Raji (cell line): ENCODE results near the gene FAM181A.

ENCODE experiments used
- POLR2A ChIP-seq: IDR thresholded peaks from 2 replicates; pipeline ENCODE4 v1.6.1; 2011; ENCODE audit warnings: low read depth, low read length, control low read depth; ENCODE audit not compliant: insufficient read depth

The FAM181A gene

GRCh38 chr14:93957751-93958566 is 30.8 kb downstream of the FAM181A start:
- no peak for TF ChIP-seq POLR2A

- no peak for TF ChIP-seq POLR2A
Measured at GRCh38 chr14:93958567-93959238, 31.6 kb downstream of the FAM181A start.

GRCh38 chr14:93959239-93960107 is 32.3 kb downstream of the FAM181A start:
- TF ChIP-seq POLR2A, result 0 out of 2 replicates have a peak, but pooled peaks have one; percentile 8

DNA sequence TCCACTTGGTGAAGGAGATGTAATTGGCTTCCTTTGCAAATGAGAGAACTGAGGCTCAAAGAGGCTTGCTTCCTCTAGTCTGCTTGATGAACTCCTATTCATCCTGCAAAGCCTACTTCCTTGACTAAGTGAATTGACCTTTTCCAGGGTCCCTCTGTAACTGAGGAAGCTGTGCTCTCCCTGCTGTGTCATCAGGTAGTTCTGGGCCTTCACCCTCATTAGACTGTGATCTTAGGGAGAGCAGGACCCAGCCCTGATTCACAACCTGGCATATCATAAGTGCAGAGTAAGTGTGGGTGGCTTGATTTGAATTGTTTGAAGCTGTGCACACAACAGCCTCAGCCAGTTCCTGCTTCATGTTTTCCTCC is 32.9 kb downstream of the FAM181A start:
- peak; percentile 35; the same call in 1 of the 2 replicates for TF ChIP-seq POLR2A

- no peak for TF ChIP-seq POLR2A
Measured at GRCh38 chr14:93960774-93961438, 33.8 kb downstream of the FAM181A start.

DNA sequence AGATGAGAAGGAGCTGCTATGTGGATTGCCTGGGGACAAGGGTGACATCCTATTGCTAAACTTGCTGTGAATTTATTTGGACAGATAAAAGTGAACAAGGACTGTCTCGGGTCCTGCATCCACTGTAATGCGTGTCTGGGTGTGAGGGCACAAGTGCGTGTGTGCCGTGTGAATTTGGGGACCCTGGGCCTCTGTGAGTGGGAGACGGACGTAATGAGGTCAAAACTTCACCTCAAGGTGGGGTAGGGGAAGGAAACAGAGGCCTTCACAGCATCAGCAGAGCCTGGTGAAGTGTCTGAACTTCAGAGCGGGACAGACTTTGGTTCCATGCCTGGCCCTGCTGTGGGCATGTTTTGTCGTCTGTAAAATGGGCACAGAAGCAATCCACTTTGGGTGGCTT is 34.5 kb downstream of the FAM181A start:
- TF ChIP-seq POLR2A, result no peak

- TF ChIP-seq POLR2A, result no peak
Measured at GRCh38 chr14:93962701-93963601, 35.8 kb downstream of the FAM181A start.

- TF ChIP-seq POLR2A, result no peak
Measured at GRCh38 chr14:93963692-93964091, 36.5 kb downstream of the FAM181A start.

DNA sequence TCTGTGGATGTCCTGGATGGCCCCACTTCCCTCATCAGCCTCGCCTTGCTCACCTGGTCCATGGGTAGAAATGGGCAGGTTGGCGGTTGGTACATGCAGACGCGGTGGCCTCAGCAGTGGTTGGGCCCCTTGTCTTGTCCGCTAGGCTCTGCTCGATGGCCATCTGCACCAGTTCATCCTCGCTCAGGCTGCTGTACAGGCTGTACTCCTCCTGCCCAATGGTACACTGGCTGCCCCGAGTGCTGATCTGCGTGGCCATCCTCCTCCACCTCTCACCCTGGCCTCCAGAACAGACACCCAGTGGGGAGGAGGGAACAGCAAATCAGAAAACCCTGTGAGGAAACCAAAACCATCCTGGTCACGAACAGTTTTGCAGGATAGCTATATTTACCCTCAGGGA is 37.1 kb downstream of the FAM181A start:
- no peak for TF ChIP-seq POLR2A

DNA sequence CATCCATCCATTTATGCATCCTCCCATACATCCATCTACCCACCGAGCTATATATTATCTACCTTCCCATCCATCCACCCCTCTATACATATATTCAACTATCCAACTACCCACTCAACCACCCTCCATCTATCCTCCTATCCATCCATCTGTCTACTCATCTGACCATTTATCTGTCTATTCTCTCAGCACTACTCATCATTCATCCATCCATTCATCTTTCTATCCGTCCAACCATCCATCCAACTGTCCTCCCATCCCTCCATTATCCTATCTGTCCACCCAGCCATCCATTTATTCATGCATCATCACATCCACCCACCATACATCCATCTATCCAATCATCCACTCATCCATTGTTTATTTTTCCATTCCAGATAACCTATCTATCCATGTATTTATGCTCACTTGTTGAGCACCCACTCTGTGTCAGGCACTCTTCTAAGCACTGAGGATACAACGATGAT is 37.7 kb downstream of the FAM181A start:
- TF ChIP-seq POLR2A, result no peak

DNA sequence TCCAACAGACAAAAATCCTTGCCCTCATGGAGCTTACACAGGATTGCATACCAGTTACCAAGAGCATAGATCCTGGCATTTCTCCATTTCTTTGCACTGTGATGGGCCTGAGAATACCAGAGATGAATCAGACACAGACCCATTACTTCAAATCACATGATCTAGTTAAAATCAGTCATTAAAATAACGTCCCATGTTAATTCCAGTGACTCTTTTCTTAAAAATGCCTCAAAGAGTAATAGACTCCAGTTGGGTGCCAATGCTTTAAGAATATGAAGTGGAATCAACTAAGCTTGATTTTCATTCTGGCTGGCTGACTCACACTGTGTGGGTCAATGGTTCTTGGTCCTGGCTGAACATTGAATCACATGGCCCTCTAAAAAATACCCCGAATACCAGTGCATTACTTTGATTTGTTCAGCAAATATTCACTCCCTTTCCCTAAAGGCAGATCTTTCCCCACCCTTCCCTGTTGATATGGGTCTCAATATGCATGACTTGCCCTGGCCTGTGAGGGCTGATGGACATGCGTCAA is 38.2 kb downstream of the FAM181A start:
- TF ChIP-seq POLR2A, result no peak

- no peak for TF ChIP-seq POLR2A
Measured at GRCh38 chr14:93965946-93966474, 38.9 kb downstream of the FAM181A start.

DNA sequence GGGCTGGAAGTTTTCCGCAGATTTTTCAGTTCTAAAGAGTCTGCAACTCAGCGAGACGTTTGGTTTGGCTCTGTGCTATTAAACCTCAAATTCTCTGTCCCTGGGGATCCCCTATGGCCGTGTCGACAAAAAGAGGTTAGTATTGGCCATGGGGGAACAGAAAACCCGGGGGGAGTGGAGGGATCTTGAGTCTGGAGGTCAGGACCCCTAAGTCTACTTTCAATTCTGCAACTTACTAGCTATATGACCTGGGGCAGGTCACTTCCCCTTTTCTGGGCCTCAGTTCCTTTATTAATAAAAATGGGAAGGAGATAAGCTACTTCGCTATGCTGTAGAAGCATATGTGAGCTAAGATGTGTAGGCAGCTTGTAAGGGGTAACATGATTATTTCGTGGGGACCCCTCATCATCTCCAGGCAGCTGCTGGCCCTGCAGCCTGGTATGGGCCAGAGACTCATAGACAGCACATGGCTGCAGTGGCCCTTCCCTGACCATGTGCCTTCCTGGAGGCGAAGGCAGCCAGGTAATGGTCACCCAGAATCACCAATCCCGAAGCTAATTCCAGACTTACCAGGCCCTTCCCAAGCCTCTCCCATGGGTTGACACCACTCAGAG is 40.6 kb downstream of the FAM181A start:
- no peak for TF ChIP-seq POLR2A
